Islet precursor cell (in vitro differentiated cells): ENCODE data around the gene RIIAD1.
"Not testable (repeated sequence)": the region's sequence is repeated elsewhere in the genome, so short reads cannot be mapped to it uniquely, and the experiment has no call there.

Experiments
- DNase-seq: peaks from one replicate; pipeline ENCODE4 v3.0.0-alpha.2; 2018

Gene RIIAD1

GRCh38 chr1:151711044-151711800 lies 10.1 kb upstream of the RIIAD1 start:
- DNase-seq: no peak

GRCh38 chr1:151711951-151712350 lies 9.4 kb upstream of the RIIAD1 start:
- no peak for DNase-seq

- no peak for DNase-seq
Observed at GRCh38 chr1:151713044-151713443, 8.3 kb upstream of the RIIAD1 start.

GRCh38 chr1:151713874-151714273 lies 7.4 kb upstream of the RIIAD1 start:
- DNase-seq: no peak

GRCh38 chr1:151714820-151715725 lies 6.2 kb upstream of the RIIAD1 start:
- DNase-seq: no peak

GRCh38 chr1:151715726-151716404 lies 5.5 kb upstream of the RIIAD1 start:
- peak; percentile 57 for DNase-seq

GRCh38 chr1:151716405-151716762 lies 4.9 kb upstream of the RIIAD1 start:
- DNase-seq: no peak

- peak; percentile 58 for DNase-seq
Observed at GRCh38 chr1:151716771-151717631, 4.3 kb upstream of the RIIAD1 start, which contains the start of gene CELF3. Gene CELF3, minus strand, starts transcription at chr1:151716803. Its CDS starts 783 bp downstream, at chr1:151716020.

GRCh38 chr1:151718011-151718431 lies 3.3 kb upstream of the RIIAD1 start:
- DNase-seq: no peak

- DNase-seq: no peak
Observed at GRCh38 chr1:151718666-151719065, 2.7 kb upstream of the RIIAD1 start.

GRCh38 chr1:151720125-151720524 lies 1.2 kb upstream of the RIIAD1 start:
- no peak for DNase-seq

- no peak for DNase-seq
Observed at GRCh38 chr1:151720554-151720953, 768 bp upstream of the RIIAD1 start.

GRCh38 chr1:151721788-151722510 lies 627 bp downstream of the RIIAD1 start:
- no peak for DNase-seq

- peak; percentile 32 for DNase-seq
Observed at GRCh38 chr1:151723726-151724370, 2.5 kb downstream of the RIIAD1 start.

GRCh38 chr1:151728151-151729054 lies 7.1 kb downstream of the RIIAD1 start:
- DNase-seq: peak; percentile 58

GRCh38 chr1:151729157-151729965 lies 8.0 kb downstream of the RIIAD1 start:
- no peak for DNase-seq

GRCh38 chr1:151729966-151730291 lies 8.6 kb downstream of the RIIAD1 start:
- DNase-seq: no peak

- DNase-seq: no peak
Observed at GRCh38 chr1:151733126-151733525, 11.8 kb downstream of the RIIAD1 start.

GRCh38 chr1:151733995-151734394 lies 12.7 kb downstream of the RIIAD1 start:
- not testable (repeated sequence) for DNase-seq
